HepG2 (cell line): ENCODE results near the gene CLEC5A. TPM values are rescaled to one million over a fixed set of nuclear protein-coding genes. Genes with fewer than 3 reads are reported as not detected.
A peak's percentile ranks its signal among the peaks of the same experiment; 100 is the strongest.

Experiments used
- ATAC-seq: fragments of 200-7000 bp; cut with Tn5 transposase; 3 replicates; pipeline ENCODE4 v1.9.1; 2020; ENCODE audit warnings: mild to moderate bottlenecking, moderate library complexity
- BruUV-seq: library from RNA; stranded (reverse); fragments of 400-500 nt; replicated peaks from 2 replicates; lab custom pipeline; 2021; lab: Mats Ljungman, UMichigan
- CTCF ChIA-PET: fragments of 300-600 bp; formaldehyde crosslinking; extraction: SDS; loops from one replicate; lab custom pipeline; 2021; ENCODE audit warnings: low total read pairs, inconsistent platforms, low intra/inter-chr PET ratio; lab: Yijun Ruan, JAX
- POLR2A ChIA-PET: fragments of 350-600 bp; sonication (Branson Sonifier 250); formaldehyde crosslinking; loops from one replicate; lab custom pipeline; 2020; ENCODE audit warnings: antibody characterized with exemption, inconsistent platforms; lab: Yijun Ruan, JAX
- DNase-seq: peaks from one replicate; pipeline ENCODE4 v3.0.0-alpha.2; 2015; ENCODE audit warnings: low spot score
- FAIRE-seq: peaks from 3 replicates; lab custom pipeline; 2011; peaks lifted over from hg19 to GRCh38; lab: Jason Lieb, UNC
- H2AFZ ChIP-seq: one replicate; pipeline ENCODE4 v1.6.1; 2011; ENCODE audit warnings: low read length, inconsistent platforms
- H3K27ac ChIP-seq: fragments of 300-600 bp; 3 replicates; pipeline ENCODE4 v1.8.0; 2011; ENCODE audit warnings: mixed run types, mild to moderate bottlenecking, mixed read lengths, low read length, inconsistent platforms; ENCODE audit not compliant: insufficient read depth; ENCODE audit errors: extremely low read length
- H3K27me3 ChIP-seq, 2 experiments: fragments of 200-600 bp in 1 of 2; 2 replicates in 1 of 2; 3 replicates in 1 of 2; pipeline versions ENCODE4 v1.6.0 to v1.8.0; 2011; ENCODE audit warnings: low read length in 2 of 2, mild to moderate bottlenecking in 2 of 2, moderate library complexity in 2 of 2, inconsistent platforms in 1 of 2; ENCODE audit not compliant: insufficient read depth in 2 of 2, control insufficient read depth in 1 of 2
- H3K36me3 ChIP-seq, 2 experiments: fragments of 200-600 bp in 1 of 2; replicated peaks in 1 of 2; 2 replicates in 1 of 2; 3 replicates in 1 of 2; pipeline versions ENCODE4 v1.5.1 to v1.8.0; 2011; ENCODE audit warnings: low read length in 2 of 2, inconsistent platforms in 1 of 2; ENCODE audit not compliant: insufficient read depth in 2 of 2, control insufficient read depth in 1 of 2
- H3K4me1 ChIP-seq: 2 replicates; pipeline ENCODE4 v1.5.1; 2012; ENCODE audit warnings: low read length, inconsistent platforms; ENCODE audit not compliant: insufficient read depth
- H3K4me2 ChIP-seq: 2 replicates; pipeline ENCODE4 v1.6.0; 2011; ENCODE audit warnings: low read depth, low read length, inconsistent platforms
- H3K4me3 ChIP-seq, 3 experiments: fragments of 200-600 bp in 1 of 3; sonication (generic), shearing (Covaris generic) in 1 of 3; replicated peaks in 1 of 3; 2 replicates each; pipeline ENCODE4 v1.5.1; 2011 to 2016; ENCODE audit warnings: low read length in 3 of 3, inconsistent platforms in 2 of 3, low read depth in 2 of 3, mild to moderate bottlenecking in 2 of 3, control low read depth in 1 of 3, mixed read lengths in 1 of 3; ENCODE audit not compliant: insufficient read depth in 1 of 3
- H3K79me2 ChIP-seq: one replicate; pipeline ENCODE4 v1.6.1; 2011; ENCODE audit warnings: low read length, inconsistent platforms; ENCODE audit not compliant: insufficient read depth
- H3K9ac ChIP-seq: 2 replicates; pipeline ENCODE4 v1.6.0; 2011; ENCODE audit warnings: mild to moderate bottlenecking, low read depth, low read length, inconsistent platforms; ENCODE audit not compliant: insufficient read depth
- H3K9me3 ChIP-seq: 2 replicates; pipeline ENCODE4 v1.5.1; 2012; ENCODE audit warnings: mild to moderate bottlenecking, low read length
- H4K20me1 ChIP-seq: 2 replicates; pipeline ENCODE4 v1.6.0; 2011; ENCODE audit warnings: inconsistent platforms, mild to moderate bottlenecking, low read length, moderate library complexity; ENCODE audit not compliant: insufficient read depth
- ISL2 ChIP-seq: sonication (generic); formaldehyde crosslinking; IDR thresholded peaks from 2 replicates; pipeline ENCODE4 v1.5.0; 2020; ENCODE audit warnings: missing genetic modification reagents
- MAFK ChIP-seq, 2 experiments: IDR thresholded peaks in 1 of 2; conservative IDR thresholded peaks in 1 of 2; 2 replicates each; pipeline ENCODE4 v1.6.1; 2011; ENCODE audit warnings: improper control_type of control experiment in 2 of 2, low read length in 2 of 2
- NCOA5 ChIP-seq: sonication (generic); formaldehyde crosslinking; IDR thresholded peaks from 2 replicates; pipeline ENCODE4 v1.4.0; 2020; ENCODE audit warnings: missing genetic modification reagents
- ONECUT2 ChIP-seq: sonication (generic); formaldehyde crosslinking; IDR thresholded peaks from 2 replicates; pipeline ENCODE4 v1.4.0; 2020; ENCODE audit warnings: missing genetic modification reagents
- SOX13 ChIP-seq, 3 experiments: fragments of 450-650 bp in 1 of 3; sonication (generic) in 1 of 3; formaldehyde crosslinking in 1 of 3; IDR thresholded peaks in 2 of 3; conservative IDR thresholded peaks in 1 of 3; 2 replicates each; pipeline versions ENCODE4 v1.5.0 to v1.6.1; 2016 to 2020; ENCODE audit warnings: antibody characterized with exemption in 1 of 3, mild to moderate bottlenecking in 1 of 3, missing compliant biosample characterization in 1 of 3, missing genetic modification reagents in 1 of 3, moderate library complexity in 1 of 3
- SRSF1 ChIP-seq: fragments of 200-400 bp; formaldehyde crosslinking; optimal IDR thresholded peaks from 2 replicates; pipeline ENCODE3; 2017; ENCODE audit warnings: mild to moderate bottlenecking, low read depth, low read length, moderate library complexity
- ZNF235 ChIP-seq: sonication (generic); formaldehyde crosslinking; IDR thresholded peaks from 2 replicates; pipeline ENCODE4 v1.8.1; 2023; ENCODE audit warnings: mild to moderate bottlenecking, missing genetic modification reagents, borderline replicate concordance
- ZNF350 ChIP-seq: sonication (generic); formaldehyde crosslinking; IDR thresholded peaks from 2 replicates; pipeline ENCODE4 v1.4.0; 2020; ENCODE audit warnings: mild to moderate bottlenecking, low read depth, missing genetic modification reagents, borderline replicate concordance
- WGBS: methylation state at CpG from one replicate; pipeline ENCODE4 v1.1.6; 2017; ENCODE audit warnings: low lambda C conversion rate; 5-methylcytosine and 5-hydroxymethylcytosine counted together
- in situ Hi-C: cut with HindIII; loops from 2 replicates; pipeline ENCODE4 v1.10.0; 2017; ENCODE audit warnings: low pct_unique_long_range_greater_than_20kb; ENCODE audit not compliant: extremely low pct_ligation_motif_present
- intact Hi-C: fragments of 100-400 bp; cut with micrococcal nuclease; formaldehyde crosslinking; loops from one replicate; pipeline ENCODE4 v1.10.0; 2022; ENCODE audit not compliant: unreplicated experiment
- polyA plus RNA-seq, 8 experiments: library from polyadenylated mRNA; depleted of rRNA in 3 of 8; stranded (reverse) in 7 of 8; unstranded in 1 of 8; fragments of >200 nt; fragmentation: Illumina TruSeq in 4 of 8; extraction: Trizol in 4 of 8; gene quantifications; 2 replicates each; pipeline versions ENCODE4 v1.2.1 to v1.2.3, GENCODE V29; 2011 to 2016; ENCODE audit warnings: low read depth in 4 of 8, missing spikeins in 1 of 8, mixed read lengths in 1 of 8; ENCODE audit not compliant: insufficient read depth in 1 of 8
- total RNA-seq, 5 experiments: library from RNA; depleted of rRNA; stranded (reverse); fragments of >200 nt; fragmentation: Illumina TruSeq; extraction: Trizol; gene quantifications; 2 replicates each; pipeline ENCODE4 v1.2.3, GENCODE V29; 2016; ENCODE audit warnings: low read depth in 1 of 5
- TF ChIP-seq, protein P1 (sequence below): IDR thresholded peaks from 2 replicates; pipeline ENCODE4 v1.6.1; 2016; ENCODE audit warnings: low read depth
- TF ChIP-seq, protein P2 (sequence below): sonication (generic); formaldehyde crosslinking; IDR thresholded peaks from 2 replicates; pipeline ENCODE4 v1.4.0; 2020; ENCODE audit warnings: missing genetic modification reagents, mild to moderate bottlenecking, borderline replicate concordance
- TF ChIP-seq, protein P3 (sequence below): sonication (generic); formaldehyde crosslinking; IDR thresholded peaks from 2 replicates; pipeline ENCODE4 v1.5.0; 2020; ENCODE audit warnings: missing genetic modification reagents, mild to moderate bottlenecking, borderline replicate concordance

CLEC5A gene
- total and polyA plus RNA-seq, 2 of the 13 experiments (the other 11 are each of a cell fraction or from before 2014, with no cell fraction given), result not detected

DNA sequence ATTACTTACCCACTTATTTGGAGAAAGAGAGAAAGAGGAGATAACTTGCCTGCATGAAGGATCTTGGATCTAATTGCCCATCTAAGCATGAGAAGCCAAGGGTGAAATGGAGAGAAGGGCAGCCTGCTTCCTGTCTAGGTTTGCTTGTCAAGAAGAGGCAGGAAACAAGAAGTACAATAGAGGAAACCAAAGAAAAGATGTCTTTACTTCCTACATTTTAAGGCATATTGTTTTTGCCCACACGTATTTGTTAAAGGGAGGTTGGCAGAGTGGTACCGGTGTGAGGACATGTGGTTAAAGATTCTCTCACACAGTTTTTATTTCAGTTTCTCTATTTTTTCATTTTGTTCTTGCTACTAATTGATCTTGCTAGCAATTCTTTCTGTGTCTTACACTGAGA is 32.8 kb upstream of the CLEC5A start:
- in situ Hi-C loops (loop anchor here (5.0 kb wide), 1 partner anchor 208 kb away; no protein-coding TSS in a partner anchor), intact Hi-C loops (no loop called here)
- no peak for DNase-seq
- ChIA-PET POLR2A (no interaction called here), CTCF (no interaction called here)
- no peak for ATAC-seq
- Histone ChIP-seq H3K79me2 (no peaks in the 10 kb centered on the region), H2AFZ (no peak overlapping the region), H4K20me1 (no peaks in the 10 kb centered on the region), H3K27me3 (no peaks in the 10 kb centered on the region), H3K27ac (no peak overlapping the region), H3K4me3 (no peak overlapping the region), H3K4me2 (no peak overlapping the region), H3K9ac (no peak overlapping the region), H3K36me3 (no peaks in the 10 kb centered on the region), H3K9me3 (no peaks in the 10 kb centered on the region), H3K4me1 (no peaks in the 10 kb centered on the region)
- TF ChIP-seq, protein P1, sequence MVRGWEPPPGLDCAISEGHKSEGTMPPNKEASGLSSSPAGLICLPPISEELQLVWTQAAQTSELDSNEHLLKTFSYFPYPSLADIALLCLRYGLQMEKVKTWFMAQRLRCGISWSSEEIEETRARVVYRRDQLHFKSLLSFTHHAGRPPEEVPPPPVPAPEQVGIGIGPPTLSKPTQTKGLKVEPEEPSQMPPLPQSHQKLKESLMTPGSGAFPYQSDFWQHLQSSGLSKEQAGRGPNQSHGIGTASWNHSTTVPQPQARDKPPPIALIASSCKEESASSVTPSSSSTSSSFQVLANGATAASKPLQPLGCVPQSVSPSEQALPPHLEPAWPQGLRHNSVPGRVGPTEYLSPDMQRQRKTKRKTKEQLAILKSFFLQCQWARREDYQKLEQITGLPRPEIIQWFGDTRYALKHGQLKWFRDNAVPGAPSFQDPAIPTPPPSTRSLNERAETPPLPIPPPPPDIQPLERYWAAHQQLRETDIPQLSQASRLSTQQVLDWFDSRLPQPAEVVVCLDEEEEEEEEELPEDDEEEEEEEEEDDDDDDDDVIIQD (CRISPR knock-in tag), result no peak
- TF ChIP-seq ISL2 (CRISPR knock-in tag) (no peak), NCOA5 (CRISPR knock-in tag) (no peak), ZNF235 (CRISPR knock-in tag) (no peak), SRSF1 (no peak)
- 27% methylated on average over 2 of the region's 2 CpGs for WGBS
- BruUV-seq, result no TSS peak
- no peak for FAIRE-seq

DNA sequence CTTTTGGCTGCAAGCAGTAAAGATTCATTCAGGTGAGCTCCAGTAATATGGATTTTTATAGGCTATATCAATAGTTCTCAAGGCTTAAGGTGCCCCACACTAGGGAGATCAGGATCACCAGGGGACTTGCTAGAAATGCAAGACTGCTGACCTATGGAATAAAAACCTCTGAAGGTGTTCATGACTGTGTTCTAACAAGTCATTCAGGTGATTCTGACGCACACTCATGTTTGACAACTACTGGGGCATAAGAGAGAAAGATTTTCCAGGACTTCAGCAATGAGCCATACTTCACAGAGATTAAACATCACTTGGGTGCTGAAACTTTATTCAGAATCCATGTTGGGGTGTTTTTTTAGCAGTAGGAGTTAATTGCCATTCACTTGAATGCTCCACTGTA is 31.6 kb upstream of the CLEC5A start:
- H3K9ac ChIP-seq, result no peak overlapping the region
- H3K27ac ChIP-seq, result no peak overlapping the region
- no peak for DNase-seq
- no peak for ATAC-seq
- ChIA-PET POLR2A (no interaction called here), CTCF (no interaction called here)
- H2AFZ ChIP-seq, result no peak overlapping the region
- H3K4me3 ChIP-seq, result no peak overlapping the region
- H3K9me3 ChIP-seq, result no peaks in the 10 kb centered on the region
- BruUV-seq, result no TSS peak
- in situ Hi-C loops, result loop anchor here (5.0 kb wide), 1 partner anchor 209 kb away; no protein-coding TSS in a partner anchor
- no peaks in the 10 kb centered on the region for H3K4me1 ChIP-seq
- no peak for FAIRE-seq
- no peaks in the 10 kb centered on the region for H4K20me1 ChIP-seq
- H3K27me3 ChIP-seq, result no peaks in the 10 kb centered on the region
- no peak overlapping the region for H3K4me2 ChIP-seq
- no peaks in the 10 kb centered on the region for H3K79me2 ChIP-seq
- WGBS, result 0% methylated on average over 1 of the region's 1 CpG
- no peaks in the 10 kb centered on the region for H3K36me3 ChIP-seq
- intact Hi-C loops, result no loop called here
- TF ChIP-seq ONECUT2 (CRISPR knock-in tag) (no peak), MAFK (conservative IDR thresholded peaks at IDR 0.05 in 1 of 2, IDR thresholded peaks at IDR 0.05 in 1 of 2; ENCODE audit: low read length in 2 of 2) (0 out of 4 replicates have a peak, but pooled peaks of 1 of the 2 experiments have one; percentile 7), SOX13 (IDR thresholded peaks at IDR 0.05) (no peak), SOX13 (CRISPR knock-in tag; conservative IDR thresholded peaks at IDR 0.05 in 1 of 2, IDR thresholded peaks at IDR 0.05 in 1 of 2) (no peak), ZNF350 (CRISPR knock-in tag) (no peak)
- TF ChIP-seq, protein P2, sequence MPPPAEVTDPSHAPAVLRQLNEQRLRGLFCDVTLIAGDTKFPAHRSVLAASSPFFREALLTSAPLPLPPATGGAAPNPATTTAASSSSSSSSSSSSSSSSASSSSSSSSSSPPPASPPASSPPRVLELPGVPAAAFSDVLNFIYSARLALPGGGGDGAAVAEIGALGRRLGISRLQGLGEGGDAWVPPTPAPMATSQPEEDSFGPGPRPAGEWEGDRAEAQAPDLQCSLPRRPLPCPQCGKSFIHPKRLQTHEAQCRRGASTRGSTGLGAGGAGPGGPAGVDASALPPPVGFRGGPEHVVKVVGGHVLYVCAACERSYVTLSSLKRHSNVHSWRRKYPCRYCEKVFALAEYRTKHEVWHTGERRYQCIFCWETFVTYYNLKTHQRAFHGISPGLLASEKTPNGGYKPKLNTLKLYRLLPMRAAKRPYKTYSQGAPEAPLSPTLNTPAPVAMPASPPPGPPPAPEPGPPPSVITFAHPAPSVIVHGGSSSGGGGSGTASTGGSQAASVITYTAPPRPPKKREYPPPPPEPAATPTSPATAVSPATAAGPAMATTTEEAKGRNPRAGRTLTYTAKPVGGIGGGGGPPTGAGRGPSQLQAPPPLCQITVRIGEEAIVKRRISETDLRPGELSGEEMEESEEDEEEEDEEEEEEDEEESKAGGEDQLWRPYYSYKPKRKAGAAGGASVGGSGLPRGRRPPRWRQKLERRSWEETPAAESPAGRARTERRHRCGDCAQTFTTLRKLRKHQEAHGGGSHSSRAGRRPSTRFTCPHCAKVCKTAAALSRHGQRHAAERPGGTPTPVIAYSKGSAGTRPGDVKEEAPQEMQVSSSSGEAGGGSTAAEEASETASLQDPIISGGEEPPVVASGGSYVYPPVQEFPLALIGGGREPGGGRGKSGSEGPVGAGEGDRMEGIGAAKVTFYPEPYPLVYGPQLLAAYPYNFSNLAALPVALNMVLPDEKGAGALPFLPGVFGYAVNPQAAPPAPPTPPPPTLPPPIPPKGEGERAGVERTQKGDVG (CRISPR knock-in tag), result no peak
- TF ChIP-seq, protein P3, sequence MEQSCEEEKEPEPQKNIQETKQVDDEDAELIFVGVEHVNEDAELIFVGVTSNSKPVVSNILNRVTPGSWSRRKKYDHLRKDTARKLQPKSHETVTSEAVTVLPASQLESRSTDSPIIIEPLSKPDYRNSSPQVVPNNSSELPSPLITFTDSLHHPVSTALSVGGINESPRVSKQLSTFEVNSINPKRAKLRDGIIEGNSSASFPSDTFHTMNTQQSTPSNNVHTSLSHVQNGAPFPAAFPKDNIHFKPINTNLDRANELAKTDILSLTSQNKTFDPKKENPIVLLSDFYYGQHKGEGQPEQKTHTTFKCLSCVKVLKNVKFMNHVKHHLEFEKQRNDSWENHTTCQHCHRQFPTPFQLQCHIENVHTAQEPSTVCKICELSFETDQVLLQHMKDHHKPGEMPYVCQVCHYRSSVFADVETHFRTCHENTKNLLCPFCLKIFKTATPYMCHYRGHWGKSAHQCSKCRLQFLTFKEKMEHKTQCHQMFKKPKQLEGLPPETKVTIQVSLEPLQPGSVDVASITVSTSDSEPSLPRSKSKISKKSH (CRISPR knock-in tag), result no peak
